ENCODE results near the gene FCRLA.
"Not testable (repeated sequence)": the region's sequence is repeated elsewhere in the genome, so short reads cannot be mapped to it uniquely, and the experiment has no call there.

GRCh38 chr1:161673437-161673836 lies 33.6 kb upstream of the FCRLA start:
- not testable (repeated sequence) for TF ChIP-seq ZFP30, GLIS3 (CRISPR knock-in tag; IDR thresholded peaks at IDR 0.05)

Data from SK-N-SH treated with all-trans-retinoic acid at 6 μM for 48 hours (cell line).